HG03060 (cell line): ENCODE data around the gene SCUBE3.

ENCODE experiments used
- ATAC-seq: cut with Tn5 transposase; IDR thresholded peaks from one replicate; pipeline ENCODE4 v1.9.1; 2021; ENCODE audit warnings: low read depth, moderate number of reproducible peaks; ENCODE audit not compliant: unreplicated experiment

SCUBE3 gene

DNA sequence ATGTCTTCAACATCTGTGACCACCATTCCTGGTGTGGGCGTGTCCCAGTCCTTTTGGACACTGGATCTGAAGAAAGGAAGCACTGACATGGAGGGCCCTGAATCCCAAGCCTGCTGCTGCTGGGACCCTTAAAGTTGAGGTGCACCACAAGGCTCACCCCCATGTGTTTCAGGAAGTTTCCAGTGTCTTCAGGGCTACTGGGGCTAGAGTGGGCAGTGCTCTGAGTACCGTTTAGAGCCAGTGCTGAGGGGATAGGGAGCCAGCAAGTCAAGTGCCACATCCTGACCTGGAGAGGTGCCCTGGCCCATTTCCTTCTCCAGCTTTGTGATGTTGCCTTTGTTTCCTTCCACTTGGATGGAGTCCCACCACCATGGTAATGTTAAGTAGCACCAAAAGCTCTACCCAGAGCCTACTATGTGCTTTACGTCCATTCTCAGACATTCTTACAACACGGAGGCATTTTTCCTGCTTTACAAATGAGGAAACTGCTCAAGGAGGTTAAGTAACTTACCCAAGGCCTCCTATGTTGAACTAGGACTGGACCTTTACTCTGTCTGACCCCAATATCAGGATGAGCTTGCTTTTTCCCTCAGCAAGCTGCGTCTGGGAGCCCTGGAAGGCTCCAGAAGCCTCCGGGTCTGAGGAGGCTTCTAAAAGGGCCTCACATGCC, 83.3 kb downstream of the SCUBE3 start:
- ATAC-seq, result no peak

DNA sequence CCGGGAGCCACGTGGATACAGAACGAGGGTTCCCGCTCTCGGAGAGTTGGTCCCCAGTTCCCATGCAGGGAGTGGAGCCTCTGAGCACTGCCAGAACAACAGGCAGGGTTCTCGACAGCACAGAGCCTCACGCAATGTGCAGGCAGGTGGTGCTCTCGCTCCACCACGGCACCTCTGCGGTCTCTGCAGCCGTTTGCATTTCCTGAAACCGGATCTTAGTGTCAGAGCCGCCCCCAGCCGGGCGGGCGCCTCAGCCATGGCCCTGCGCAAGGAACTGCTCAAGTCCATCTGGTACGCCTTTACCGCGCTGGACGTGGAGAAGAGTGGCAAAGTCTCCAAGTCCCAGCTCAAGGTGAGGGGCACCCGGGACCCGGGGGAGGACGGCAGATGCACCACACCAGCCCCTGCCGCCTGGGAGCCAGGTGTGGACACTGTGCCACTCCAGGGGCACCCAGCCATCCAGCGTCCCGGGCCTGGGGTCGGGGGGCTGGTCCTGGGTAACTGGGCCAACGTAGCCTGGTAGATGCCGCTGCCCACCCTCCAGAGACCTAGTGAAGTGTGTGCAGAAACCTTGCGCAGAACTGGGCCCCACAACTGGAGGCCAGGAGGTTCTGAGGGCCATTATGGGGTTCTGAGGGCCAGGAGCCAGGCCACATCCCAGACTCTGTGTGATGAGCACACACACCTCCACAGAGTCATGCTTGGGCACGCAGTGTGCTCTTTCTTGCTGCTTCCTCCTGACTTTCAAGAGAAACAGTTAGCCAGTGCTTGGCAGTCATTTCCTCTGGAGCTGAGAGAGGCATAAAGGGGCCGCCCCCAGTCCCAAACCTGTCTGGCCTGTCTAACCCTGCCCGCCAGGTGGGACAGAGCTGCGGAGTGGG, 84.1 kb downstream of the SCUBE3 start, which contains the start of gene DEF6:
Gene DEF6, plus strand, starts transcription at position 218 of the 881 bp plus-strand sequence. Its CDS starts 39 bp downstream, at position 257.
- ATAC-seq, result peak; percentile 53

DNA sequence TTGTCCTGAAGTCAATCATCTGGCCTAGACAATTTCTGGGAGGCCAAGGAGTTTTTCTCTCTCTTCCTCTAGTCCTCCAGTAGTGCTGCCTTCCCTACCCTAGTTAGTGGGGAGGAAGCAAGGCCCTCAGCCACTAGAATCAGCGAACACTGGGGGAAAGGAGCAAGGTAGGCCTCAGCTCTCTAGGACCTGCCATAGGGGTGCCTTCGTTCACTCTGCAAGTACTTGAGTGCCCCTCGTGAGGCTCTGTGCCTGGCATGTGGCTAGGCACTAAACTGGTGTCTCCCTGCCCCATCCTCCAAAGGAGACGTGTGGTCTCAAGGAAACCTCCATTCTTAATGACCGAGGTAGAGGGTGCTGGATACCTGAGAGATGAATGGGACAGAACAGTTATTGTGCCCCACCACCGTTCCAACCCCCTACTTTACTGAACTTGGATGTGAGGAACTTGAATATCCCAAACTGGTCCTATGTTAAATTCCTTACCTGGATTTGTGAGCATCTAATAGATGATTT, 84.9 kb downstream of the SCUBE3 start:
- no peak for ATAC-seq

DNA sequence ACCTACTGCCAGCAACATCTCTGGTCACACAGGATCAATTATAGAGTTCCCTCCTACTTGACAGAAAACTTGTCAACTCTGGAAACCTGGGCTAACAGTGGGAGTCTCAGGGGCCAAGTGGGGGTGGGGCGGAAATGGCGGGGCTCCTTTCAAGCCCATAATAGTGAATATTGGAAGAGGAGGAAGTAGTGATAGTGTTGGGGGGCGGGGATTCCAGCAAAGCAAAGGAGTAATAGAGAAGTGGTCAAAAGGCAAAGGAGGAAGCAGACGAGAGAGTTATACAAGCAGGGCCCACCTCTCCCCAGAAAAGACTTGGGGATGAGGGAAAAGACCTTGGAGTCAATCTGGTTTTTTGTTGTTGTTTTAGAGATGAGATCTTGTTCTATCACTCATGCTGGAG, 85.9 kb downstream of the SCUBE3 start:
- ATAC-seq, result no peak

DNA sequence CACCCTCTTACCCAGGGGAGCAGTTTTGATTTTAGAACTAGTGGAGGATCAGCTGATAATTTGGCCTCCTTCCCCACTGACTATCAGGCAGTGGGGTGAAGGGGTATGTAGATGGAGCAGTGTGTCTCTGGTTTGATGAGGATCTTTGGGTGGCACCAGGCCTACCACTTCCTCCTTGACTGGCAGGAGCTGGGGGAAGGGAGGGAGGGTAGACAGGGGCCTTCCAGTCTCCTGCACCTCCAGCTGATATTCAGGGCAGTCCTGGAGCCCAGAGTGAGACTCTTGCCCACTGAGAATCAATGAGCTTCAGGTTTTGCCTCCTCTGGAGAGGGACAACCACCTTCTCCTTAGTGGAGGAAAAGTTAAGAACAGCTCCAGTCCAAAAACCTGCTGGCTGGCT, 87.1 kb downstream of the SCUBE3 start:
- ATAC-seq, result no peak
